OCI-LY7 (cell line): ENCODE results near the gene PLA2G2E. TPM values are rescaled to one million over a fixed set of nuclear protein-coding genes. Genes with fewer than 3 reads are reported as not detected.

Source experiments
- Bru-seq: library from RNA; stranded (reverse); fragments of 400-500 nt; gene quantifications from one replicate; lab custom pipeline; 2021; lab: Mats Ljungman, UMichigan
- BruChase-seq, 2 experiments: library from RNA; stranded (reverse); fragments of 400-500 nt; gene quantifications; one replicate each; lab custom pipeline; 2021; lab: Mats Ljungman, UMichigan
- BruUV-seq: library from RNA; stranded (reverse); fragments of 400-500 nt; replicated peaks from 2 replicates; lab custom pipeline; 2021; lab: Mats Ljungman, UMichigan
- CTCF ChIA-PET: fragments of 300-600 bp; sonication (Branson Sonifier 250); formaldehyde crosslinking; loops from one replicate; lab custom pipeline; 2022; ENCODE audit warnings: antibody characterized with exemption; ENCODE audit not compliant: unreplicated experiment; lab: Charles Lee
- POLR2A ChIA-PET: fragments of 300-600 bp; sonication (Branson Sonifier 250); formaldehyde crosslinking; loops from one replicate; lab custom pipeline; 2022; ENCODE audit warnings: antibody characterized with exemption; lab: Charles Lee
- DNase-seq: peaks from one replicate; pipeline ENCODE4 v3.0.0-alpha.2; 2015; ENCODE audit warnings: low spot score
- H2AFZ ChIP-seq: fragments of 200-600 bp; sonication (generic), shearing (Covaris generic); 2 replicates; pipeline ENCODE4 v1.6.1; 2014; ENCODE audit warnings: mild to moderate bottlenecking, antibody characterized with exemption, low read length, moderate library complexity
- H3K27ac ChIP-seq: fragments of 200-600 bp; sonication (generic); 2 replicates; pipeline ENCODE4 v1.5.1; 2014; ENCODE audit warnings: mixed run types, low read depth, mild to moderate bottlenecking, moderate library complexity, low read length, inconsistent platforms; ENCODE audit not compliant: poor library complexity, severe bottlenecking
- H3K36me3 ChIP-seq: fragments of 200-600 bp; sonication (generic); 2 replicates; pipeline ENCODE4 v1.6.1; 2014; ENCODE audit warnings: mild to moderate bottlenecking, antibody characterized with exemption, low read length, moderate library complexity, mixed read lengths; ENCODE audit not compliant: insufficient read depth
- H3K4me1 ChIP-seq: fragments of 200-600 bp; sonication (generic); 2 replicates; pipeline ENCODE4 v1.5.1; 2014; ENCODE audit warnings: mild to moderate bottlenecking, low read length; ENCODE audit not compliant: insufficient read depth, poor library complexity, severe bottlenecking
- H3K4me2 ChIP-seq: fragments of 200-600 bp; sonication (generic); 2 replicates; pipeline ENCODE4 v1.6.1; 2014; ENCODE audit warnings: mild to moderate bottlenecking, low read length
- H3K4me3 ChIP-seq: fragments of 200-600 bp; sonication (generic); 2 replicates; pipeline ENCODE4 v1.5.1; 2014; ENCODE audit warnings: mild to moderate bottlenecking, low read depth, low read length; ENCODE audit not compliant: poor library complexity, severe bottlenecking
- H3K79me2 ChIP-seq: fragments of 200-600 bp; sonication (generic); 2 replicates; pipeline ENCODE4 v1.6.1; 2016; ENCODE audit warnings: low read depth, mild to moderate bottlenecking, low read length, moderate library complexity, mixed read lengths; ENCODE audit not compliant: insufficient read depth
- H3K9me2 ChIP-seq: fragments of 200-600 bp; sonication (generic); 2 replicates; pipeline ENCODE4 v1.6.1; 2016; ENCODE audit warnings: mild to moderate bottlenecking, low read length, mixed read lengths; ENCODE audit not compliant: insufficient read depth
- H3K9me3 ChIP-seq: fragments of 200-600 bp; sonication (generic); 2 replicates; pipeline ENCODE4 v1.6.1; 2014; ENCODE audit warnings: mild to moderate bottlenecking, mixed run types, low read length, mixed read lengths
- H4K20me1 ChIP-seq: fragments of 200-600 bp; sonication (generic); 2 replicates; pipeline ENCODE4 v1.6.1; 2014; ENCODE audit warnings: mild to moderate bottlenecking, antibody characterized with exemption, low read length, moderate library complexity, mixed read lengths; ENCODE audit not compliant: insufficient read depth
- EZH2phosphoT487 ChIP-seq: fragments of 200-600 bp; sonication (generic); IDR thresholded peaks from 2 replicates; pipeline ENCODE4 v1.6.1; 2018; ENCODE audit warnings: low read depth, borderline replicate concordance, mild to moderate bottlenecking, mixed run types, antibody characterized with exemption, low read length, moderate library complexity, mixed read lengths
- intact Hi-C: fragments of 100-400 bp; cut with micrococcal nuclease; formaldehyde crosslinking; loops from one replicate; pipeline ENCODE4 v1.10.0; 2022; ENCODE audit not compliant: unreplicated experiment
- long read RNA-seq: library from polyadenylated mRNA; stranded (forward); transcript quantifications from one replicate; pipeline ENCODE4 v2.0.0, GENCODE V29; 2022
- total RNA-seq, 2 experiments: library from RNA; depleted of rRNA in 1 of 2; stranded (reverse); fragments of >200 nt in 1 of 2; shearing (Covaris generic) in 1 of 2; gene quantifications; 2 replicates each; pipeline ENCODE4 v1.2.3, GENCODE V29; 2014 to 2022
- TF ChIP-seq, protein P1 (sequence below): fragments of 200-600 bp; sonication (generic); conservative IDR thresholded peaks from 2 replicates; pipeline ENCODE4 v1.5.1; 2014; ENCODE audit warnings: mild to moderate bottlenecking, antibody characterized with exemption, low read length, moderate library complexity, mixed read lengths

PLA2G2E gene, protein sequence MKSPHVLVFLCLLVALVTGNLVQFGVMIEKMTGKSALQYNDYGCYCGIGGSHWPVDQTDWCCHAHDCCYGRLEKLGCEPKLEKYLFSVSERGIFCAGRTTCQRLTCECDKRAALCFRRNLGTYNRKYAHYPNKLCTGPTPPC
- total RNA-seq (2014; rRNA removed; shearing (Covaris generic)) (not detected in 2 replicates), total RNA-seq (2022) (not detected in 2 replicates), Bru-seq, nascent RNA (not detected), BruChase-seq, experiment 1, labeled RNA remaining after a 6-hour chase (not detected), BruChase-seq, experiment 2, labeled RNA remaining after a 2-hour chase (not detected)
- long read RNA-seq = 0 reads

DNA sequence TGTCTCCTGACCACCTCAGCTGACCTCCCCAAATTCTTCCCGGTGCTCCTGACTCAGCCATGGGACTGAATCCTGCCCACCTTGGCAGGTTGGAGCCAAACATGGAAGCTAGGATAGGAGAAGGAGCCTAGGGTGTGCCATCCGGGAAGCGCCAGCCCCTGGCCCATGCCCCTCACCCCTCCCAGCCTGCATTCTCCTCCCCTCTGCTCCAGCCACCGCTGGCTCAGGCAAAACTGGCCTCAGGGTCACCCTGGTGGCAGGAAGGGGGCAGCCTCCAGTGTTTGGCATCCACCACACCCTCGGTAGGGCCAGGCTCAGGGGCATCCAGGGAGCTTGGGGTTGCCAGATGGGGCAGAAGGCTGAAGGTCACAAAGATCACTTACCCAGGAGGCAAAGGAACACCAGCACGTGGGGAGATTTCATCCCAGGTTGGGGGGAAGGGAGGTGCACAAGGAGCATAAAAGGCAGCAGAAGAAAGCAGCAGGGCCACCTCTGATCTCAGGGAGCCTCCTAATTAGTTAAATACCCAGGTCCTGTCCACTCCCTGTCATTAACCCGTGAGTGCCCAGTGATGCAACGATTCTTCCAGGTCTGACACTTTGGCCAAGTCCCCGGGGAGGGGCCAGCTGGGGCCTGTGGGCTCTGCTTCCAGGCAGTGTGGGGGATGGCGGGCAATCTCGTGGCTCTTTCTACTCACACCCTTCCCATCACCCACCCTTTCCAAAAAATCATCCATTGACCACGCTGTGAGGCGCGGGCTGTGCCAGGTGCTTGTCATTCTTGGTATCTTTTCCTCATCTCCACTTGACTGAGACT is at the start of gene PLA2G2E:
Gene PLA2G2E (minus strand): TSS at position 481 of the 816 bp plus-strand sequence. CDS start 58 bp downstream, at position 423.
- Histone ChIP-seq H3K4me3 (no peak within 1 kb of the TSS), H3K9me3 (no peaks in the 10 kb centered on the region), H3K36me3 (no peaks in the 10 kb centered on the region), H3K4me1 (no peaks in the 10 kb centered on the region), H3K27ac (no peak within 1 kb of the TSS), H3K9me2 (no peaks in the 10 kb centered on the region), H3K79me2 (no peaks in the 10 kb centered on the region), H2AFZ (no peak within 1 kb of the TSS), H4K20me1 (no peaks in the 10 kb centered on the region), H3K4me2 (no peak within 1 kb of the TSS)
- intact Hi-C loops = no loop called here
- ChIA-PET POLR2A (no interaction called here), CTCF (no interaction called here)
- TF ChIP-seq, protein P1, sequence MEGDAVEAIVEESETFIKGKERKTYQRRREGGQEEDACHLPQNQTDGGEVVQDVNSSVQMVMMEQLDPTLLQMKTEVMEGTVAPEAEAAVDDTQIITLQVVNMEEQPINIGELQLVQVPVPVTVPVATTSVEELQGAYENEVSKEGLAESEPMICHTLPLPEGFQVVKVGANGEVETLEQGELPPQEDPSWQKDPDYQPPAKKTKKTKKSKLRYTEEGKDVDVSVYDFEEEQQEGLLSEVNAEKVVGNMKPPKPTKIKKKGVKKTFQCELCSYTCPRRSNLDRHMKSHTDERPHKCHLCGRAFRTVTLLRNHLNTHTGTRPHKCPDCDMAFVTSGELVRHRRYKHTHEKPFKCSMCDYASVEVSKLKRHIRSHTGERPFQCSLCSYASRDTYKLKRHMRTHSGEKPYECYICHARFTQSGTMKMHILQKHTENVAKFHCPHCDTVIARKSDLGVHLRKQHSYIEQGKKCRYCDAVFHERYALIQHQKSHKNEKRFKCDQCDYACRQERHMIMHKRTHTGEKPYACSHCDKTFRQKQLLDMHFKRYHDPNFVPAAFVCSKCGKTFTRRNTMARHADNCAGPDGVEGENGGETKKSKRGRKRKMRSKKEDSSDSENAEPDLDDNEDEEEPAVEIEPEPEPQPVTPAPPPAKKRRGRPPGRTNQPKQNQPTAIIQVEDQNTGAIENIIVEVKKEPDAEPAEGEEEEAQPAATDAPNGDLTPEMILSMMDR = no peak
- TF ChIP-seq EZH2phosphoT487 = no peak
- DNase-seq = no peak
- no TSS peak for BruUV-seq

DNA sequence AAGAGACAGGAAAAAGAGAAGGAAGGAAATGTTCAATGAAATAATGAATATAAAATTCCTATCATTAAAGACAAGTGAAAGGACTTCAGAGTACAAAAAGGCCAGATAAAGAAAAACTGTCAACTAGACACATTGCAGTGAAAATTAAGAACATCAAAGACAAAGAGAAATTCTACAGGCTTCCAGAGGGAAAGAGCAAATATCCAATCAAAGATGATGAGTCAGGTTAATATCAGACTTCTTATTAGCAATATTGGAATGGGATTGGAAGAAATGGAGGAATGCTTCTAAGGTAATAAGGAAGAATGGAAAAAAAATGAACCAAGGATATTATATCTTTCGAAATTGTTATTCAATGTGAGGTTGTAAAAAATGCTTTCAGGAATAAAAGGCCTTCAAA is 48.2 kb upstream of the PLA2G2E start:
- H3K4me1 ChIP-seq = no peaks in the 10 kb centered on the region
- TF ChIP-seq, protein P1 = no peak
- TF ChIP-seq EZH2phosphoT487 = no peak
- H3K27ac ChIP-seq = no peak overlapping the region
- BruUV-seq = no TSS peak
- no peak overlapping the region for H2AFZ ChIP-seq
- no peaks in the 10 kb centered on the region for H3K9me2 ChIP-seq
- H3K9me3 ChIP-seq = no peaks in the 10 kb centered on the region
- DNase-seq = no peak
- H3K4me3 ChIP-seq = no peak overlapping the region
- H3K79me2 ChIP-seq = no peaks in the 10 kb centered on the region
- ChIA-PET POLR2A (no interaction called here), CTCF (no interaction called here)
- H3K36me3 ChIP-seq = no peaks in the 10 kb centered on the region
- H3K4me2 ChIP-seq = no peak overlapping the region
- intact Hi-C loops = no loop called here
- no peaks in the 10 kb centered on the region for H4K20me1 ChIP-seq
